Spinal cord (tissue), 10 donors: Measurements from ENCODE around the gene TNFRSF1A. TPM values are rescaled to one million over a fixed set of nuclear protein-coding genes. Genes with fewer than 3 reads are reported as not detected.

Experiments
- DNase-seq, 6 donors: peaks; one replicate each; pipeline versions ENCODE4 v3.0.0 to v3.0.0-alpha.2; 2013 to 2015; ENCODE audit warnings: low spot score in 6 of 6, low read depth in 4 of 6
- H3K27ac ChIP-seq: one replicate; pipeline ENCODE4 v1.5.1; 2013; ENCODE audit warnings: low read depth, low read length, control low read depth
- H3K27me3 ChIP-seq: one replicate; pipeline ENCODE4 v1.6.1; 2013; ENCODE audit warnings: low read length; ENCODE audit not compliant: control insufficient read depth, insufficient read depth
- H3K36me3 ChIP-seq: one replicate; pipeline ENCODE4 v1.6.1; 2013; ENCODE audit warnings: low read length; ENCODE audit not compliant: control insufficient read depth, insufficient read depth
- H3K4me1 ChIP-seq: one replicate; pipeline ENCODE4 v1.6.1; 2013; ENCODE audit warnings: low read length; ENCODE audit not compliant: control insufficient read depth, insufficient read depth
- H3K4me3 ChIP-seq: one replicate; pipeline ENCODE4 v1.5.1; 2013; ENCODE audit warnings: low read depth, low read length, control low read depth
- H3K9me3 ChIP-seq: one replicate; pipeline ENCODE4 v1.6.1; 2013; ENCODE audit warnings: low read length; ENCODE audit not compliant: control insufficient read depth, insufficient read depth
- WGBS: methylation state at CpG from one replicate; pipeline ENCODE4 v1.1.5; 2013; ENCODE audit warnings: missing lambda C conversion rate; ENCODE audit not compliant: insufficient coverage; 5-methylcytosine and 5-hydroxymethylcytosine counted together
- polyA plus RNA-seq, 2 donors: library from polyadenylated mRNA; unstranded; fragments of 120-200 nt; gene quantifications; one replicate each; pipeline ENCODE4 v1.2.1, GENCODE V29; 2013; ENCODE audit not compliant: insufficient read length in 2 of 2
- total RNA-seq, 2 donors: library from RNA; depleted of rRNA in 1 of 2; stranded (reverse); fragments of 120-200 nt in 1 of 2; fragments of >200 nt in 1 of 2; gene quantifications; one replicate each; pipeline versions ENCODE4 v1.2.3 to v1.2.4, GENCODE V29; 2013 to 2014
- donor health status: healthy.

The TNFRSF1A gene
- total and polyA plus RNA-seq, 4 donors: 38.1 to 62.4 (median 55.6) TPM

DNA sequence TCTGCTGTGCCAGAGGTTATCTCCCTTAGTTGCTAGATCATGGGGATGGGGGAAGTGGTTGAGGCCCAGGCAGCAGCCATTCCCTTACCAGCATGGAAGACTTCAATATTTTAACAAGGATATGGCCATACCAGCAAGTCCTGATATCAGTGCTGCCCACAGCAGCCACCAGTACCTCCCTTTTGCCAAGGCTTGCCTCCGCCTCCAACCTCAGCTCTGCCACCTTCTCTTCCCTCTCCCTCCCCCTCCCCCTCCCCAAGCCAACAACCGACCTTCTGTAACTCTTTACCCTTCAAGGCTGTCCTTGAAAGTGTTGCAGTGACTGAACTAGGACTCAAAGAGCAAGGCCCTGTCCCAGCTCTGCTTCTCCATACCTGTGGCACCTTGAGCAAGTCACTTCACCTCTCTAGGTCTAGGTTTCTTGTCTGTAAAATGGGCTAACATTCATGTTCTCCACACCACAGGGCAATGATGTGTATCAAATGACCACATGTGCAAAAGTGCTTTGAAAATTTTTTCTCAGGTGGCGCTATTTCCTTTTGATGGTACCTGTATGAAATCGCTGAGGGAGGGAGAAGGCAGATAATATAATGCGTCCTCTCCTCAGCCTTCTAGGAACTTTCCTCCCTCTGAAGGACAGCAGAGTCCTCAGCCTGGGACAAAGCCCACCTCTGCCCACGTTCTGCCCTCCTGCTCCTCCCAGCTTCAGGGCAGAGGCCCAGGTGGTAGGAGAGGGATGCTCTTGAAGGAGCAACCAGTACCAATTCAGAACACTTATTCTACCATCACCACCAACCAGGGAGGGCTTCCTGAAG is 16.7 kb downstream of the TNFRSF1A start:
- WGBS: 37% methylated on average over 2 of the region's 6 CpGs

DNA sequence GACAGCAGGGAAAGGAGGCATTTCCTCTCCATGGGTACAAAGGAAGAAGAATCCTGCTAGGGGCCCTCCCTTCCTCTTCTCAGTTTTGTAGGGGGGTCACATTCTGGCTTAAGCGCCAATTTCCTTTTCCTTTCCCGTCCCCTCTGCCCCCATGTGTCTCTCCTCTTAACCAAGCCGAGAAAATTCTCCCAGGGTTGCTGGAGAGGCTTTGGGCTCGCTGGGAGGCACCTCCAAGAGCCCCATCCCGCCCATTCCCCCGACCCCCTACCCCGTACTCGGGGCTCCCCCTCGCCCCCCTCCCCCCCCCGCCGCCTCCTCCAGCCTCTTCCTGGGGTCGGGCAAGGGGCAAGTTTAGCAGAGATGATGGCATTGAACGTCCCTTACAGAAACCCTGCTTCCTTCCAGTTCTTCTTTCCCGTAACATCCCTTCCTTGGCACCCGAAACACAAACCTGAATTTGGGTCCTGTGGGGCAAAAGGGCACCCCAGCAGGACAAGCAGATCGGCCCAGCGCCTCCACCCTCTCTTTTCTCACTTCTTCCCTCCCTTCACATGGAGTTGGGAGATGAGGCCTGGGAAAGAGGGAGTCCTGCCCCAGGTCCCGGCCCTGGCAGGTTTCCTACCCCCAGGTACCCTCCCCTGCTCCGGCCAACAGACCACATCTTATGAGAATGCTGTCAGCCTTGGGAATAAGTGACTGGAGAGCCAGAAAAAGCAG is 17.7 kb downstream of the TNFRSF1A start:
- 50% methylated on average over 2 of the region's 19 CpGs for WGBS
- Histone ChIP-seq H3K27ac (peak overlapping the region; percentile 88), H3K9me3 (no peaks in the 10 kb centered on the region), H3K36me3 (peaks cover 20% of the 10 kb centered on the region), H3K4me3 (no peak overlapping the region), H3K27me3 (no peaks in the 10 kb centered on the region), H3K4me1 (peaks cover 43% of the 10 kb centered on the region)
- DNase-seq: no peak

More for the DNA sequence above, 16.7 kb downstream of the TNFRSF1A start:
- no peaks in the 10 kb centered on the region for H3K9me3 ChIP-seq
- H3K27ac ChIP-seq: no peak overlapping the region
- peaks cover 46% of the 10 kb centered on the region for H3K4me1 ChIP-seq
- H3K4me3 ChIP-seq: no peak overlapping the region
- DNase-seq: no peak
- no peaks in the 10 kb centered on the region for H3K27me3 ChIP-seq
- H3K36me3 ChIP-seq: peaks cover 28% of the 10 kb centered on the region

DNA sequence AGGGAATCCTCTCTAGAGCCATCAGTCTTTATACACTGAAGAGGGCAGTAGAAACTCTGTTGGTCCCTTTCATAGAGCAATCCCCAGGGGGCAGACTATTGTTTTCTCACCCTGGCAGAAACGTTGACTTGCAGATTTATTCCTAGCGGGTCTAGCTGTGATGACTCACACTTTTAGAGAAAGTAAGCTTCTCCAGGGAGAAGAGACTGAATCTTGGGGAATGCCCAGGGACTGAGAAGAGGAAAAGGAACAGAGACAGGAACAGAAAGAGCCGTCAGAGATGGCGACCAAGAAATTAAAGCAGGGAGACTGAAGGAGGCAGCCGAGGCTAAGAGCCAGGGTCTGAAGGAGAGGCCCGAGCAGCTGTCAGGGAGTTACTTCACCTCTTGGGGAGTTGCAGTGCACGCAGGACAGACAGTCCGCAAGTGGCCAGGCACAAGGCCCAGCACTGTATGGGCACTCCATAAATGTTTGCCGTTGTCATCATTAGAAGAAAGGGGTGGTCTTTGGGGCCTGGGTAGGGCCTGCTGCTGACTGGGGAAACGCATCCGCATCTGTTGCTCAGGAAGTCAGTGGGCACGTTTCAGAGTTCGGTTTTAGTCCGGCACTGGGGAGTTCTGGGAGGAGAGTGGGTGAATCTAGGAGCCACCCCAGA is 18.4 kb downstream of the TNFRSF1A start:
- H3K36me3 ChIP-seq: peaks cover 13% of the 10 kb centered on the region
- H3K4me1 ChIP-seq: peaks cover 39% of the 10 kb centered on the region
- DNase-seq: peak in 3 of 6 donors; percentile 68 to 87 (median 69)
- H3K9me3 ChIP-seq: no peaks in the 10 kb centered on the region
- peak overlapping the region; percentile 88 for H3K27ac ChIP-seq
- no peak overlapping the region for H3K4me3 ChIP-seq
- H3K27me3 ChIP-seq: no peaks in the 10 kb centered on the region
- WGBS: 18% methylated on average over 14 of the region's 14 CpGs

GRCh38 chr12:6322969-6323339 is 18.9 kb downstream of the TNFRSF1A start:
- H3K4me1 ChIP-seq: peaks cover 39% of the 10 kb centered on the region
- no peaks in the 10 kb centered on the region for H3K9me3 ChIP-seq
- H3K4me3 ChIP-seq: no peak overlapping the region
- no peak for DNase-seq
- 10% methylated on average over 1 of the region's 2 CpGs for WGBS
- H3K27ac ChIP-seq: peak overlapping the region; percentile 88
- H3K36me3 ChIP-seq: peaks cover 8% of the 10 kb centered on the region
- H3K27me3 ChIP-seq: no peaks in the 10 kb centered on the region

GRCh38 chr12:6322352-6322751 is 19.5 kb downstream of the TNFRSF1A start:
- 82% methylated on average over 3 of the region's 4 CpGs for WGBS
- no peak overlapping the region for H3K4me3 ChIP-seq
- no peaks in the 10 kb centered on the region for H3K27me3 ChIP-seq
- H3K9me3 ChIP-seq: no peaks in the 10 kb centered on the region
- H3K4me1 ChIP-seq: peaks cover 39% of the 10 kb centered on the region
- no peak for DNase-seq
- H3K36me3 ChIP-seq: peaks cover 2% of the 10 kb centered on the region
- peak overlapping the region; percentile 8 for H3K27ac ChIP-seq

DNA sequence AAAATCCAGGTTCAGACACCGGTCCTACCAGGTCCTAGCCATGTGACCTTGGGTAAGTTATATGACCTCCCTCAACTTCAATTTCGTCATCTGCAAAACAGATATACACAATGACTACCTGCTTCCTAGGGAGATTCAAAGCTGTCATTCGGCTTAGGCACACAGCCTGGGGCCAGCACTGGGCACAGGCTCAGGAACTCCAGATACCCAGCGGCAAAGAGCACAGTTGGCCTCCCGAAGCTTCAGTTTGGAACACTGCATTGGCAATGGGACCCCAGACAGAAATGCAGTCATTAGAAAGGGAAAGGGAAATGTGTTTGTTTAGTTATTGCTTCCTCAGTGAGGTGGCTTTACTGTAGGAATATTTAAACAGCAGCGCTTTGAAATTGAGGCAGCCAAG is 20.0 kb downstream of the TNFRSF1A start:
- WGBS: 65% methylated on average over 6 of the region's 6 CpGs
- H3K36me3 ChIP-seq: peaks cover 2% of the 10 kb centered on the region
- peak overlapping the region; percentile 8 for H3K27ac ChIP-seq
- H3K4me1 ChIP-seq: peaks cover 39% of the 10 kb centered on the region
- no peaks in the 10 kb centered on the region for H3K27me3 ChIP-seq
- H3K4me3 ChIP-seq: no peak overlapping the region
- peak in 2 of 6 donors; percentile 52 to 57 for DNase-seq
- no peaks in the 10 kb centered on the region for H3K9me3 ChIP-seq

DNA sequence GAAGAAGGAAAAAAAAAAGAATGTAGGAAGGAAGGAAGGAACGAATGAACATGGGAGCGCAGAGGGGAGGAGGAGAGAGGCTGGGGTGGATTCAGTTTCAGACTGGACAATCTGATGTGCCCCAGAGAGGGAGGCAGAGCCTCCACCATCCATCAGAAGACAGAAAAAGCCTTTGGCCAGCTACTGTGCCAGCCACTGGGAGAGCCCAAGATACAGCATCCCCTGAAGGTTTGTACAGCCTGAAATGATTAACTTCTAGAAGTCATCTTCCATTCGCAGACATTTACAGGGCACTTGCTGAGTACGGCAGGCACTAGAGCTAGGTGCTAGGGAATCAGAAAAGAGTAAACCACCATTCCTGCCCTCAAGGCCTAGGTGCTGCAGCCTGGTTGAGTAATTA is 22.4 kb downstream of the TNFRSF1A start:
- no peak overlapping the region for H3K4me3 ChIP-seq
- no peak for DNase-seq
- no peak overlapping the region for H3K27ac ChIP-seq
- no peaks in the 10 kb centered on the region for H3K27me3 ChIP-seq
- WGBS: 71% methylated on average over 1 of the region's 4 CpGs
- H3K36me3 ChIP-seq: no peaks in the 10 kb centered on the region
- H3K4me1 ChIP-seq: peaks cover 25% of the 10 kb centered on the region
- no peaks in the 10 kb centered on the region for H3K9me3 ChIP-seq

GRCh38 chr12:6318440-6318879 is 23.4 kb downstream of the TNFRSF1A start:
- H3K27me3 ChIP-seq: no peaks in the 10 kb centered on the region

GRCh38 chr12:6317693-6318439 is 24.0 kb downstream of the TNFRSF1A start:
- H3K27me3 ChIP-seq: no peaks in the 10 kb centered on the region
- H3K4me1 ChIP-seq: peaks cover 14% of the 10 kb centered on the region
- no peaks in the 10 kb centered on the region for H3K36me3 ChIP-seq
- 93% methylated on average over 12 of the region's 21 CpGs for WGBS
- no peak for DNase-seq
- H3K4me3 ChIP-seq: no peak overlapping the region
- no peaks in the 10 kb centered on the region for H3K9me3 ChIP-seq
- H3K27ac ChIP-seq: no peak overlapping the region

More at GRCh38 chr12:6318440-6318879, 23.4 kb downstream of the TNFRSF1A start:
- H3K4me3 ChIP-seq: no peak overlapping the region
- H3K27ac ChIP-seq: no peak overlapping the region
- no peak for DNase-seq
- no peaks in the 10 kb centered on the region for H3K9me3 ChIP-seq
- H3K4me1 ChIP-seq: peaks cover 16% of the 10 kb centered on the region
- no peaks in the 10 kb centered on the region for H3K36me3 ChIP-seq
- 88% methylated on average over 14 of the region's 16 CpGs for WGBS
